HepG2 (cell line): ENCODE data around the gene ZBTB25. TPM values are rescaled to one million over a fixed set of nuclear protein-coding genes. Genes with fewer than 3 reads are reported as not detected.

Source experiments
- ATAC-seq: fragments of 200-7000 bp; cut with Tn5 transposase; 3 replicates; pipeline ENCODE4 v1.9.1; 2020; ENCODE audit warnings: mild to moderate bottlenecking, moderate library complexity
- BruUV-seq: library from RNA; stranded (reverse); fragments of 400-500 nt; replicated peaks from 2 replicates; lab custom pipeline; 2021; lab: Mats Ljungman, UMichigan
- CTCF ChIA-PET: fragments of 300-600 bp; formaldehyde crosslinking; extraction: SDS; loops from one replicate; lab custom pipeline; 2021; ENCODE audit warnings: low total read pairs, inconsistent platforms, low intra/inter-chr PET ratio; lab: Yijun Ruan, JAX
- POLR2A ChIA-PET: fragments of 350-600 bp; sonication (Branson Sonifier 250); formaldehyde crosslinking; loops from one replicate; lab custom pipeline; 2020; ENCODE audit warnings: antibody characterized with exemption, inconsistent platforms; lab: Yijun Ruan, JAX
- DNase-seq: peaks from one replicate; pipeline ENCODE4 v3.0.0-alpha.2; 2015; ENCODE audit warnings: low spot score
- FAIRE-seq: peaks from 3 replicates; lab custom pipeline; 2011; peaks lifted over from hg19 to GRCh38; lab: Jason Lieb, UNC
- H2AFZ ChIP-seq: one replicate; pipeline ENCODE4 v1.6.1; 2011; ENCODE audit warnings: low read length, inconsistent platforms
- H3K27ac ChIP-seq: fragments of 300-600 bp; 3 replicates; pipeline ENCODE4 v1.8.0; 2011; ENCODE audit warnings: mixed run types, mild to moderate bottlenecking, mixed read lengths, low read length, inconsistent platforms; ENCODE audit not compliant: insufficient read depth; ENCODE audit errors: extremely low read length
- H3K27me3 ChIP-seq, 2 experiments: fragments of 200-600 bp in 1 of 2; 2 replicates in 1 of 2; 3 replicates in 1 of 2; pipeline versions ENCODE4 v1.6.0 to v1.8.0; 2011; ENCODE audit warnings: low read length in 2 of 2, mild to moderate bottlenecking in 2 of 2, moderate library complexity in 2 of 2, inconsistent platforms in 1 of 2; ENCODE audit not compliant: insufficient read depth in 2 of 2, control insufficient read depth in 1 of 2
- H3K36me3 ChIP-seq, 2 experiments: fragments of 200-600 bp in 1 of 2; replicated peaks in 1 of 2; 2 replicates in 1 of 2; 3 replicates in 1 of 2; pipeline versions ENCODE4 v1.5.1 to v1.8.0; 2011; ENCODE audit warnings: low read length in 2 of 2, inconsistent platforms in 1 of 2; ENCODE audit not compliant: insufficient read depth in 2 of 2, control insufficient read depth in 1 of 2
- H3K4me1 ChIP-seq: 2 replicates; pipeline ENCODE4 v1.5.1; 2012; ENCODE audit warnings: low read length, inconsistent platforms; ENCODE audit not compliant: insufficient read depth
- H3K4me2 ChIP-seq: 2 replicates; pipeline ENCODE4 v1.6.0; 2011; ENCODE audit warnings: low read depth, low read length, inconsistent platforms
- H3K4me3 ChIP-seq, 3 experiments: fragments of 200-600 bp in 1 of 3; sonication (generic), shearing (Covaris generic) in 1 of 3; replicated peaks in 1 of 3; 2 replicates each; pipeline ENCODE4 v1.5.1; 2011 to 2016; ENCODE audit warnings: low read length in 3 of 3, inconsistent platforms in 2 of 3, low read depth in 2 of 3, mild to moderate bottlenecking in 2 of 3, control low read depth in 1 of 3, mixed read lengths in 1 of 3; ENCODE audit not compliant: insufficient read depth in 1 of 3
- H3K79me2 ChIP-seq: one replicate; pipeline ENCODE4 v1.6.1; 2011; ENCODE audit warnings: low read length, inconsistent platforms; ENCODE audit not compliant: insufficient read depth
- H3K9ac ChIP-seq: 2 replicates; pipeline ENCODE4 v1.6.0; 2011; ENCODE audit warnings: mild to moderate bottlenecking, low read depth, low read length, inconsistent platforms; ENCODE audit not compliant: insufficient read depth
- H3K9me3 ChIP-seq: 2 replicates; pipeline ENCODE4 v1.5.1; 2012; ENCODE audit warnings: mild to moderate bottlenecking, low read length
- H4K20me1 ChIP-seq: 2 replicates; pipeline ENCODE4 v1.6.0; 2011; ENCODE audit warnings: inconsistent platforms, mild to moderate bottlenecking, low read length, moderate library complexity; ENCODE audit not compliant: insufficient read depth
- ATF1 ChIP-seq: IDR thresholded peaks from 2 replicates; pipeline ENCODE4 v1.6.1; 2016; ENCODE audit warnings: mild to moderate bottlenecking, control low read depth
- GTF2F1 ChIP-seq: fragments of 150-350 bp; IDR thresholded peaks from 2 replicates; pipeline ENCODE4 v1.6.1; 2014; ENCODE audit warnings: low read length
- SNAPC2 ChIP-seq: sonication (generic); formaldehyde crosslinking; IDR thresholded peaks from 2 replicates; pipeline ENCODE4 v1.8.1; 2022; ENCODE audit warnings: mild to moderate bottlenecking, missing genetic modification reagents
- TEAD2 ChIP-seq: sonication (generic); formaldehyde crosslinking; IDR thresholded peaks from 2 replicates; pipeline ENCODE4 v1.9.0; 2021; ENCODE audit warnings: missing genetic modification reagents
- TP53 ChIP-seq: sonication (generic); formaldehyde crosslinking; conservative IDR thresholded peaks from 2 replicates; pipeline ENCODE4 v1.4.0; 2020; ENCODE audit warnings: missing genetic modification reagents
- YY1 ChIP-seq: IDR thresholded peaks from 2 replicates; pipeline ENCODE4 v1.6.1; 2011; ENCODE audit warnings: low read length, low read depth, moderate library complexity, mild to moderate bottlenecking; ENCODE audit not compliant: insufficient read depth, insufficient replicate concordance
- ZBTB8A ChIP-seq: sonication (generic); formaldehyde crosslinking; IDR thresholded peaks from 2 replicates; pipeline ENCODE4 v1.4.0; 2020; ENCODE audit warnings: mild to moderate bottlenecking, low read depth, missing genetic modification reagents, borderline replicate concordance
- ZNF124 ChIP-seq: sonication (generic); formaldehyde crosslinking; IDR thresholded peaks from 2 replicates; pipeline ENCODE4 v1.4.0; 2020; ENCODE audit warnings: missing genetic modification reagents
- ZNF20 ChIP-seq: sonication (generic); formaldehyde crosslinking; IDR thresholded peaks from 2 replicates; pipeline ENCODE4 v1.4.0; 2020; ENCODE audit warnings: mild to moderate bottlenecking, moderate library complexity, missing genetic modification reagents
- ZNF30 ChIP-seq: sonication (generic); formaldehyde crosslinking; IDR thresholded peaks from 2 replicates; pipeline ENCODE4 v1.5.0; 2020; ENCODE audit warnings: mild to moderate bottlenecking, missing genetic modification reagents
- ZNF33A ChIP-seq: sonication (generic); formaldehyde crosslinking; IDR thresholded peaks from 2 replicates; pipeline ENCODE4 v1.5.1; 2020; ENCODE audit warnings: missing genetic modification reagents, mild to moderate bottlenecking, moderate library complexity, borderline replicate concordance
- WGBS: methylation state at CpG from one replicate; pipeline ENCODE4 v1.1.6; 2017; ENCODE audit warnings: low lambda C conversion rate; 5-methylcytosine and 5-hydroxymethylcytosine counted together
- in situ Hi-C: cut with HindIII; loops from 2 replicates; pipeline ENCODE4 v1.10.0; 2017; ENCODE audit warnings: low pct_unique_long_range_greater_than_20kb; ENCODE audit not compliant: extremely low pct_ligation_motif_present
- intact Hi-C: fragments of 100-400 bp; cut with micrococcal nuclease; formaldehyde crosslinking; loops from one replicate; pipeline ENCODE4 v1.10.0; 2022; ENCODE audit not compliant: unreplicated experiment
- polyA plus RNA-seq, 8 experiments: library from polyadenylated mRNA; depleted of rRNA in 3 of 8; stranded (reverse) in 7 of 8; unstranded in 1 of 8; fragments of >200 nt; fragmentation: Illumina TruSeq in 4 of 8; extraction: Trizol in 4 of 8; gene quantifications; 2 replicates each; pipeline versions ENCODE4 v1.2.1 to v1.2.3, GENCODE V29; 2011 to 2016; ENCODE audit warnings: low read depth in 4 of 8, missing spikeins in 1 of 8, mixed read lengths in 1 of 8; ENCODE audit not compliant: insufficient read depth in 1 of 8
- total RNA-seq, 5 experiments: library from RNA; depleted of rRNA; stranded (reverse); fragments of >200 nt; fragmentation: Illumina TruSeq; extraction: Trizol; gene quantifications; 2 replicates each; pipeline ENCODE4 v1.2.3, GENCODE V29; 2016; ENCODE audit warnings: low read depth in 1 of 5
- TF ChIP-seq, protein P1 (sequence below): sonication (generic); formaldehyde crosslinking; IDR thresholded peaks from 2 replicates; pipeline ENCODE4 v1.8.1; 2022; ENCODE audit warnings: low read depth, mild to moderate bottlenecking, missing genetic modification reagents
- TF ChIP-seq, protein P2 (sequence below): sonication (generic); formaldehyde crosslinking; IDR thresholded peaks from 2 replicates; pipeline ENCODE4 v1.9.0; 2022; ENCODE audit warnings: low read depth, missing genetic modification reagents
- TF ChIP-seq, protein P3 (sequence below): IDR thresholded peaks from 2 replicates; pipeline ENCODE4 v1.6.1; 2016; ENCODE audit warnings: mild to moderate bottlenecking

Gene ZBTB25
- total and polyA plus RNA-seq, 2 of the 13 experiments (the other 11 are each of a cell fraction or from before 2014, with no cell fraction given) = 3.5 to 7.6 TPM

DNA sequence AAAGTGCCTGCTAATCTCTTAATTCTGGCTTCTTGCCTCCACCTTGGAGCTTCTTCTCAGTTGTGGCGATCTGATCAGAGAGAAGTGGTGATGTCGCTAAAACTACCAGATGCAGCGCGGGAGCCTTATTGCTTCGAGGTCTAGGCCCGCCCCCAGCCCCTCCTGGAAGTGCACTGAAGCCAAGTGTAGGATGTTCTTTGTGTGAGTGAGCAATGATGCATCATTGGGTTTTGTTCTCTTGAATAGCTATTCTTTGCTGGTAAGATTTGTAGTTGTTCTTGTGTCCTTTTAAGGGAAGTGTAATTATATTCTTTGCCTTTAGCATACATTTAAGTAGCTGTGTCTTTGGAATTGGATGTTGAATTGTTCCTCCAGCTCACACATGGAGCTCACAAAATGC lies 79.7 kb downstream of the ZBTB25 start:
- H3K4me3 ChIP-seq = no peak overlapping the region
- ChIA-PET POLR2A (no interaction called here), CTCF (no interaction called here)
- no peak for DNase-seq
- H3K36me3 ChIP-seq = peaks cover 22 to 73% of the 10 kb centered on the region in 2 experiments
- H3K9me3 ChIP-seq = no peaks in the 10 kb centered on the region
- H3K27ac ChIP-seq = no peak overlapping the region
- no peaks in the 10 kb centered on the region for H3K79me2 ChIP-seq
- no TSS peak for BruUV-seq
- no peak for ATAC-seq
- H2AFZ ChIP-seq = no peak overlapping the region
- no peaks in the 10 kb centered on the region for H3K4me1 ChIP-seq
- 100% methylated on average over 6 of the region's 6 CpGs for WGBS
- H3K4me2 ChIP-seq = no peak overlapping the region
- FAIRE-seq = no peak
- TF ChIP-seq ZNF20 (CRISPR knock-in tag) (no peak), ZNF33A (CRISPR knock-in tag) (no peak), ZNF124 (CRISPR knock-in tag) (no peak), SNAPC2 (CRISPR knock-in tag) (no peak), GTF2F1 (no peak)
- TF ChIP-seq, protein P1, sequence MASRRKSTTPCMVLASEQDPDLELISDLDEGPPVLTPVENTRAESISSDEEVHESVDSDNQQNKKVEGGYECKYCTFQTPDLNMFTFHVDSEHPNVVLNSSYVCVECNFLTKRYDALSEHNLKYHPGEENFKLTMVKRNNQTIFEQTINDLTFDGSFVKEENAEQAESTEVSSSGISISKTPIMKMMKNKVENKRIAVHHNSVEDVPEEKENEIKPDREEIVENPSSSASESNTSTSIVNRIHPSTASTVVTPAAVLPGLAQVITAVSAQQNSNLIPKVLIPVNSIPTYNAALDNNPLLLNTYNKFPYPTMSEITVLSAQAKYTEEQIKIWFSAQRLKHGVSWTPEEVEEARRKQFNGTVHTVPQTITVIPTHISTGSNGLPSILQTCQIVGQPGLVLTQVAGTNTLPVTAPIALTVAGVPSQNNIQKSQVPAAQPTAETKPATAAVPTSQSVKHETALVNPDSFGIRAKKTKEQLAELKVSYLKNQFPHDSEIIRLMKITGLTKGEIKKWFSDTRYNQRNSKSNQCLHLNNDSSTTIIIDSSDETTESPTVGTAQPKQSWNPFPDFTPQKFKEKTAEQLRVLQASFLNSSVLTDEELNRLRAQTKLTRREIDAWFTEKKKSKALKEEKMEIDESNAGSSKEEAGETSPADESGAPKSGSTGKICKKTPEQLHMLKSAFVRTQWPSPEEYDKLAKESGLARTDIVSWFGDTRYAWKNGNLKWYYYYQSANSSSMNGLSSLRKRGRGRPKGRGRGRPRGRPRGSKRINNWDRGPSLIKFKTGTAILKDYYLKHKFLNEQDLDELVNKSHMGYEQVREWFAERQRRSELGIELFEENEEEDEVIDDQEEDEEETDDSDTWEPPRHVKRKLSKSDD = no peak
- no peaks in the 10 kb centered on the region for H3K27me3 ChIP-seq
- in situ Hi-C loops = no loop called here
- no peaks in the 10 kb centered on the region for H4K20me1 ChIP-seq
- no peak overlapping the region for H3K9ac ChIP-seq
- intact Hi-C loops = no loop called here

DNA sequence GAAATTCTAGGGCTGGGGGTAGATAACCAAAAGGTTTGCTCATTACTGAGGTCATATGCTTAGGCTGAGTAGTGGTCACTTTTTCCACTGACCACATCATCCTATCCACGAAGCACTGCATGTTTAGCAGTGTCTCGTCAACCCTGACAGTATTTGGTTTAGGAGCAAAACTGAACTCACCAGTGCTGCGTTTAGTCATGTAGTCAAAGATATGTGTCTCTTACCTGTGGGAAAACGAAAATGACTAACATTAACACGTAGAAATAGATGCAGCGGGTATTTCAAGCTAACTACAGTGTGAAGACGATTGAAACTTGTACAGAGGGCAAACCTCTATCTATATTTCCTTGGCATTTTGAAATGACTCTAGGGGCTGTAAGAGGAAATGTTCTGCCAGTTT lies 80.9 kb downstream of the ZBTB25 start:
- ATAC-seq (no peak), FAIRE-seq (no peak), DNase-seq (no peak)
- BruUV-seq = no TSS peak
- Histone ChIP-seq H3K79me2 (no peaks in the 10 kb centered on the region), H2AFZ (no peak overlapping the region), H3K36me3 (peaks cover 27 to 76% of the 10 kb centered on the region in 2 experiments), H3K4me3 (no peak overlapping the region), H3K9ac (no peak overlapping the region), H3K9me3 (no peaks in the 10 kb centered on the region), H3K27ac (no peak overlapping the region), H4K20me1 (no peaks in the 10 kb centered on the region), H3K27me3 (no peaks in the 10 kb centered on the region), H3K4me2 (no peak overlapping the region), H3K4me1 (no peaks in the 10 kb centered on the region)
- ChIA-PET POLR2A (interaction anchor here (1.0 kb wide), 1 partner anchor 35 kb away, joined by 6 read pairs; the partner anchor contains the start of gene MTHFD1), CTCF (no interaction called here)
- intact Hi-C loops (no loop called here), in situ Hi-C loops (no loop called here)
- 96% methylated on average over 7 of the region's 7 CpGs for WGBS
- TF ChIP-seq ZBTB8A (CRISPR knock-in tag) (no peak), TEAD2 (CRISPR knock-in tag) (no peak), YY1 (no peak), ZNF30 (CRISPR knock-in tag) (no peak), TP53 (CRISPR knock-in tag) (no peak), ATF1 (CRISPR knock-in tag) (no peak)
- TF ChIP-seq, protein P2, sequence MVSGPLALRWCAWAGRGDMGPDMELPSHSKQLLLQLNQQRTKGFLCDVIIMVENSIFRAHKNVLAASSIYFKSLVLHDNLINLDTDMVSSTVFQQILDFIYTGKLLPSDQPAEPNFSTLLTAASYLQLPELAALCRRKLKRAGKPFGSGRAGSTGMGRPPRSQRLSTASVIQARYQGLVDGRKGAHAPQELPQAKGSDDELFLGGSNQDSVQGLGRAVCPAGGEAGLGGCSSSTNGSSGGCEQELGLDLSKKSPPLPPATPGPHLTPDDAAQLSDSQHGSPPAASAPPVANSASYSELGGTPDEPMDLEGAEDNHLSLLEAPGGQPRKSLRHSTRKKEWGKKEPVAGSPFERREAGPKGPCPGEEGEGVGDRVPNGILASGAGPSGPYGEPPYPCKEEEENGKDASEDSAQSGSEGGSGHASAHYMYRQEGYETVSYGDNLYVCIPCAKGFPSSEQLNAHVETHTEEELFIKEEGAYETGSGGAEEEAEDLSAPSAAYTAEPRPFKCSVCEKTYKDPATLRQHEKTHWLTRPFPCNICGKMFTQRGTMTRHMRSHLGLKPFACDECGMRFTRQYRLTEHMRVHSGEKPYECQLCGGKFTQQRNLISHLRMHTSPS (CRISPR knock-in tag) = no peak
- TF ChIP-seq, protein P3, sequence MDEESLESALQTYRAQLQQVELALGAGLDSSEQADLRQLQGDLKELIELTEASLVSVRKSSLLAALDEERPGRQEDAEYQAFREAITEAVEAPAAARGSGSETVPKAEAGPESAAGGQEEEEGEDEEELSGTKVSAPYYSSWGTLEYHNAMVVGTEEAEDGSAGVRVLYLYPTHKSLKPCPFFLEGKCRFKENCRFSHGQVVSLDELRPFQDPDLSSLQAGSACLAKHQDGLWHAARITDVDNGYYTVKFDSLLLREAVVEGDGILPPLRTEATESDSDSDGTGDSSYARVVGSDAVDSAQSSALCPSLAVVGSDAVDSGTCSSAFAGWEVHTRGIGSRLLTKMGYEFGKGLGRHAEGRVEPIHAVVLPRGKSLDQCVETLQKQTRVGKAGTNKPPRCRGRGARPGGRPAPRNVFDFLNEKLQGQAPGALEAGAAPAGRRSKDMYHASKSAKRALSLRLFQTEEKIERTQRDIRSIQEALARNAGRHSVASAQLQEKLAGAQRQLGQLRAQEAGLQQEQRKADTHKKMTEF (CRISPR knock-in tag) = no peak
